Stimulated activated CD8-positive, alpha-beta memory T cell treated with anti-CD3 and anti-CD28 coated beads, Interleukin-12 subunit alpha, Interleukin-12 subunit beta, amount 100 ng/mL, for 24 hours (primary cell): Measurements from ENCODE around the gene GCG.

Source experiments
- DNase-seq: peaks from one replicate; pipeline ENCODE4 v3.0.0-alpha.2; 2020; ENCODE audit errors: extremely low read depth

GCG gene

DNA sequence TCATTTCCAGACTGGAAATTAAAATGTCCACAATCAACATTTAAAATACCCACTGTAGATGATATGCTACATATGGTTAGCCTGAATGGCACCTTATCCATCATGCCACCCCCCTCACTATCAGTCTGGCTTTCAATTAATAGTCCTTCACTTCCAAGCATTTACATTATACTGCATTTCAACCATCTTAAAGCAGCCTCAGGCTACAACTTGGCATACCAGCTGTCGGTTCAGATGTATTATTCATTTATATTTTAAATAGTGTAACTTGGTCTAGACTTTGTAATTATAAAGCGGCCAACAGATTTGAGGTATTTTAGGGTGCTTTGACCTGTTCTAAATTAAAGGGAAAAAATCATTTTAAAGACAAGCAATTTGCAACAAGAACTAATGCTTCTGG lies 2.6 kb downstream of the GCG start:
- no peak for DNase-seq

DNA sequence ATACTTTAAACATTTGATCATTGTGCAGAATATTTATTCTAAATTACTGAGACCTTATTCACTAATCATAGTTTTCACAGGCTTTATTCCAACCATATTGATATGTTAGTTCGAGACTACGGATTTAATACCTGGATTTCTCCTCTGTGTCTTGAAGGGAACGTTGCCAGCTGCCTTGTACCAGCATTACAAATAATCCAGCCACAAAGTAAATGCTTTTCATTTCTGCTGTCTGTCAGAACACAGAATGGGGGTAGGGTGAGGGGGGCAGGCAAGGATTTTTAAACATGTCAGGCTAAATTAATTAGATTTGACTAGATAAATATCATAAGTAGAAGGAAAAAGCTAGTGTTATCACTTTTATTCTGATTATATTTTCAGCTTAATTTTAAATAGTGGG lies 3.1 kb downstream of the GCG start:
- DNase-seq, result no peak

DNA sequence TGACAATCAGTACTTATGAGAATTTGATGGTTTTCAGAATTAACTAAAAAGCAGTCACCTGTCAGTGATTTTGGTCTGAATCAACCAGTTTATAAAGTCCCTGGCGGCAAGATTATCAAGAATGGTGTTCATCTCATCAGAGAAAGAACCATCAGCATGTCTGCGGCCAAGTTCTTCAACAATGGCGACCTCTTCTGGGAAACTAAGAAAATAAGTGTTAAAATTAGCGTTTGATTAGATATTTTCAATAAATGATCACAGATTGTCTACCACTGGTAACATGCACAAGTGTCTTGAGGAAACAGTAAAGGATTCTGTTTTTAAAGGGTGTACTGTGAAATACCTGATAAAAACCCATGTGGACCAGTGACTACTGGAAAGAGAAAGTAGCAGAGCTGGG lies 8.1 kb downstream of the GCG start:
- DNase-seq, result no peak

DNA sequence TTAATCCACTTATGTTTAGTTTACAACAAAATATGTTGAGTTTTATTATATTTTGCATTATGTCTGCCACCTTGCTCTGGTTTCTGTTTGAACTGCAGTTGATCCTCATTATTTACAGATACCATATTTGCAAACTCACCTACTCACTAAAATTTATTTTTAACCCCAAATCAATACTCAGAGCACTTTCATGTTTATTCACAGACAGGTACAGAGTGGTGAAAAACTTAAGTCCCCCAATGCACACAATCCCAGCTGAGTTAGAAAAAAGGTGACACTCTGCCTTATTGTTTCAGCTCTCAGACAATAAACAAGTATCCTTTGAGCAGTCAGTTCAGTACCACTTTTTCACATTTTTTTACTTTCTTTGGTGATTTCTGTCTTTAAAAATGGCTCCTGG lies 13.7 kb downstream of the GCG start:
- no peak for DNase-seq

DNA sequence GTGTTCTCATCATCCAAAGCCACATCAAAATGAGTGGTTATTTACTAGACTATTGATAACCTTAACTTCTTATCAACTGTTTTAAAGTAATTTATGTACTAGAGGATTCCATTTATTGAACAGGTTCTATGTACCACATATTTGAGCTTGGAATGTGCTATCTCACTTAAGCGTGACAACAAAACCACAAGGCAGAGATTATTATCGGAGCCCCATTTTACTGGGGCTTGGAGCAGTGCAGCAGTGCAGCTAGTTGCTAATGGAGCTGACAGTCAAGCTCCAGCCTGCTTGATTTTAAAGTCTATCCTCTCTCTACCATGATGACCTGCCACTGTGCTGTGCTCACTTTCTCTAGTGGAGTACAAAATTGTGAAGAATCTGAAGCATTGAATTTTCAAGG lies 24.6 kb downstream of the GCG start:
- no peak for DNase-seq

DNA sequence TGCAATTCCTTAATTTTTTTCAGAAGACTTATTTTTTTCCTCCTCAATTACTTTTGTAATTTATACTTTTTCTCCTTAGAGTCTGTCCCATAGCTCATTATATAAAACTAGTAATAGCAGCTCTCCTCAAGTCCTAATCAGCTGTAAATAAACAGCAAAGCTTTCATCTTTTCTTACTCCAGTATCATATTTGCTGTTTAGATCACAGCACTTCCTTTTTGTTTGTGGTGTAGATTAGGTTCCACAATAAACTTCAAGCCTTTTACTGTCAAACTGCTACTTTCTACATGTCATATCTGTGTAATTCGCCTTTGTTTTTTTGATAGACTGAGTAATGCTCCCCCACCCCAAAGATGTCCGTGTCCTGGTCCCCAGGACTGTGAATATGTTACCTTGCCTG lies 25.5 kb downstream of the GCG start:
- DNase-seq, result no peak

DNA sequence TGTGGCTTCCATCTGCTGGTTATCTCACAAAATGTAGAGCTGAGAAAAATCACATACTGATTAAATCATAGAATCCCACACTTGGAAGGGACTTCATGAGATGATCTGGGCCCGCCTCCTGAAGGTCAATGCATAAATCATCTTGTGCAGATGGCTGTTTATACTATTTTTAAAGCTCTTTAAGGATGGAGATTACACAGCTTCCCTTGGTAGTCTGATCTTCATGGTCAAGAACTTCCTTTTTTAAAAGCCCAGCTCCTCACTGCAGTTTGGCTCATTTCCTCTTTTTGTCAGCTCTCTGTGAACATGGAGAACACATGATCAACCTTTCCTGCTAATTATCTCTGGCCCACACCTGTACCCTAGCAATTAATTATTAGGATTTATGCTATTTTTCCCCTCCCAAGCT lies 25.9 kb downstream of the GCG start:
- no peak for DNase-seq

DNA sequence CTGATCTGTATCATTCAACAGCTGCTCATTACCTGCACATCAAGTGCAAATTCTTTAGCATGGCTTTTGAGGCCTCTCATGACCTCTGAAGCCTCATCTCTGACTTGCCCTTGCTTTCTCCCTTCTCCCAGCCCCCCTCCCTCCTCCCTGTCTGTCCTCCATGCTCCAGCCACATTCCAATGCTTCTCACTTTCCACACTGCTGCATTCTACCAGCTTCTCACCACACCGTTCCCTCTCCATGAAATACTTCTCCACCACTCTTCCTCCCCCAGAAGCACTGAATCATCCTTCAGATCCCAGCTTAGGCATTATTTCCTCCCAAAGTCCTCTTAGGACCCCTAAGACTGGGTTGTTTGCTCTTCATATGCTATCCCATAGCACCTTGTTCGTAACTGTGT lies 26.9 kb downstream of the GCG start:
- no peak for DNase-seq

DNA sequence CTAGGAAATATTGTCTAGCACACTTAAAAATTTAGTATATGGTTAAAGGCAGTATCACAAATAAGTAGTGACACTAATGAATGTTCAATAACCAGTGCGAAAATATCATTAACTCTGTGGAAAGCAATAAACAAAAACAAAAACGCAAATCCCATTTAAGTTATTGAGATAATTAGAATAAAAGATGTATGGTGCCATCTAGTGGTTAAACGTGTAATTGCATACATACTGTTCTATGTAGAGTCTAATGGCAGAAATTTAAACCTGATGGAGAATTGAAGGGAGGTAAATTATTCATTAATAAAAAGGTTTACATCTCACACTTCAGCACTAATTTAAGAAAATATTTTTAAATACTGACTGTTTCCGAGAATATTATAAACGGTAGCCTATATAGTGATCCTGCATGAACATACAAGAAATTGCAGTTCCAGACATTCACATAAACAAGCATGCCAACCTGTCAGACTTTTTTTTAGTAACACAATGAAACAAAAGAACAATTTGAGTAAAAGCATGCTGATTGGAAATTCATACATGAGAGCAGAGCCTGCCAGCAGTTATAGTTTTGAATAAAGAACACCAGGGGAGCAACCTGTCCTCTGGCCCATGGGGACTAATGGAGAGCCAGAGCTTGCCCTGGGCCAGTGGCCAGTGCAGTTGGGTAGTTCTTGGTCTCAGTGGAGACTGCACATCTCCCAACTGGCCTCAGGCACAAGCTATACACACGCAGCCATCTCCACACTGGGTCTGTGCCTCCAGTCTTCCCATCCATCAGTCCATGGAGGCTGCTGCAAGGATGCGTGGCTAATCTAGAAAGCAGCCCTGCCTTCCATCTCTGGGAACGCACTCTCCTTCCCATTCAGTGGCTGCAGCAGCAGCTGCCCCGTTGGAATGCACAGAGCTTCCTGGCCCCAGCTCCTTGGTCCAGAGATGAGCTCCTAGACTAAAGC lies 28.0 kb downstream of the GCG start:
- no peak for DNase-seq

DNA sequence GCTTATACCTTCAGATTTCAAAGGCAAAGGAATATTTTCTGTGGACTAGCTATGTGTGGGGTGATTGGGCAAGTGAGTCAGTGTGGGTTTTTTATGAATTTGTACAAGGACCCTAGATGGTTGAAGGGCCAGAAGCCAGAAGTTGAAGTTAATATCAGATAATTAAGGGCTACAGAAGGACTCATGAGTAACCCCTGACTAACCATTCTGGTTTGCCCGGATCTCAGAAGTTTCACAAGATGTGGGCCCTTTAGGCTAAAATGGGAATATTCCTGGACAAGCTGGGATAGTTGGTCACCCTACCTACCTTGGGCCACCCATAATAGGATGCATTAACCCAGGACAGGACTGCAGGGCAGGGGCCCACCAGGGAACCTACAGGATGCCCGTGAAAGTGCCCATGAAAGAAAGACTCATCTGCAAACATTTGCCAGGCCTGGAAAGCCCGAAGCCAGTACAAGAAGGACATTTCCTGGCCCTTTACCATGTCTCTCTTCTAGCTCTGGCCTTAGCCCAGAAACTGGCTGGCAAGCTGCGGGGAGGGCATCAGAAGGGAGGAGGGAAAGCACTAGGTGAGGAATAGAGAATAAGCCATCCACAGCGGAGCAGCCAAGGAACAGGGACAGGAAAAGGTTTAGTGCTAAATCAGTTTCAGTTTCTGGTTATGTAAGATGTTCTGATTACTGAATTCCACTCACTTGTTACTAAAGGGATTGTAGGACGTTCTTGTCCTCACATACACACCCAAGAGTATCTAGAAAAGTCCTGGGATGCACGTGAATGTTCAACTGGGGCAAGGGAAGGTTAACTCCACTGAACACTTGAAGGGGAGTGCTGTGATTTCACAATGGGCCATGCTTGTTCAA lies 33.6 kb downstream of the GCG start:
- DNase-seq, result no peak

DNA sequence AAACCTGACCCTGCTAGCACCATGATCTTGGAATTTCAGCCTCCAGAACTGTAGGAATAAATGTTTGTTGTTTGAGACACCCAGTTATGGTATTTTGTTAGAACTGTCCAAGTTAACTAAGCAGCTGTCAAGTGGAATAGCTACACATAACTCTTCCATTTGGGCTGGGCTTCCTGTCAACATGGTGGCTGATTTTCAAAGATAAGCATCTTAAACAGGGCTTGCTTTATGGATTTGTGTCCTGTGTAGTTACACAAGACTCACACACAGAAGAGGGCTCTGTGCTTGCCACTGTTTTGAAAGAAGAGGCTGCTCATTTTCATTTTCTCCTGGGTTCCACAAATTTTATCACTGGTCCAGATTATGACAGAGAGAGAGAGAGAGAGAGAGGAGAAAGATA lies 35.7 kb downstream of the GCG start:
- DNase-seq, result no peak

DNA sequence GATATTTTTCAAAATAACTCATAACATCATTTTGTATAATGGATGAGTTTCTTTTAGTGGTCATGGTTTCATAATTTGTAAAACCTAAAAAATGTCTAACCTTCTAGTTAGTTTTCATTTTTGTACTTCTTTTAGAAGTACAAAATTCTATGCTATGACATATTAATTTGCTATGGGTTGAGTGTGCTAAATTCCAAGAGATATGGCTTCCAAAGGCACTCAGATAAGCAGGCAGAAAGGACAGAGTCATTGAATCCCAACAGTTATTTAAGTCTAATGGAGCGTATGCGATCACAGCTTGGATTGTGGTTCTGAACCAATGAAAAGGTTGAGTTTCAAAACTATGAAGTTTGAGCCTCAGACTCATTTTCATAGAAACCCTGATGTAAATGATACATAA lies 37.0 kb downstream of the GCG start:
- no peak for DNase-seq

DNA sequence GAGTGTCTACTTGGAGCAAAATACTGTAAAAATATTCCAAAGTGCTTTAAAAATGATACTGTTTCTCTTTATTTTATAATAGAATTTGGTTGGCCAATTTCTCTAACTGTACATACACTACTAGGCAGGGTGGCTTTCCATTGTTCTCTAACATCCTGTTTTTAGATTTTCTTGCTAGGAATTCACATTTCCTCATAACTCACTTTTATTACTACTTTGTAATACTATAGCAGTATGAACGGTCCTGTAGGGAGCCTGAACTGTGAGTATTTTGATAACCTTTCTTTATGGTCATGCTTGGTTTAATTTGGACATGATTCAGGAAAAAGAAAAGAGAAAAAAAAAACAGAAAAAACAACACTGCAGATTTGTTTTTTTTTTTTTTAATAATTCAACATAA lies 37.8 kb downstream of the GCG start:
- DNase-seq, result no peak

DNA sequence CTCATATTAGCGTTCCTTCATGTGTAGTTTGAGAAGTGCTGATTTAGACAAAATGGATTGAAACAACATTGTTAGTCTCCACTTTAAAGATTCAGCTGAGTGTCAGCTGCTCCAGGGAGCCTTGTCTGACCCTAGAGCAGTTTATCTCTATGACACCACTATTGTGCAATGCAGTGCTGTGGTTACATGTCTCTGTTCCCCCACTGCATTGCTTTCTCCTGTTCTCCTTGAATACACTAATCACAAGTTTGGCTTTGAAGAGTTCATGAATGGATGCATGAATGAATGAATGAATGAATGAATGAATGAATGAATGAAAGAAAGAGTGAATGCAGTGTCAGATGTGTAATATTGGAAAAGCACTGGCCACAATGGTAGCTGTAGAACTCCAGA lies 38.3 kb downstream of the GCG start:
- no peak for DNase-seq

DNA sequence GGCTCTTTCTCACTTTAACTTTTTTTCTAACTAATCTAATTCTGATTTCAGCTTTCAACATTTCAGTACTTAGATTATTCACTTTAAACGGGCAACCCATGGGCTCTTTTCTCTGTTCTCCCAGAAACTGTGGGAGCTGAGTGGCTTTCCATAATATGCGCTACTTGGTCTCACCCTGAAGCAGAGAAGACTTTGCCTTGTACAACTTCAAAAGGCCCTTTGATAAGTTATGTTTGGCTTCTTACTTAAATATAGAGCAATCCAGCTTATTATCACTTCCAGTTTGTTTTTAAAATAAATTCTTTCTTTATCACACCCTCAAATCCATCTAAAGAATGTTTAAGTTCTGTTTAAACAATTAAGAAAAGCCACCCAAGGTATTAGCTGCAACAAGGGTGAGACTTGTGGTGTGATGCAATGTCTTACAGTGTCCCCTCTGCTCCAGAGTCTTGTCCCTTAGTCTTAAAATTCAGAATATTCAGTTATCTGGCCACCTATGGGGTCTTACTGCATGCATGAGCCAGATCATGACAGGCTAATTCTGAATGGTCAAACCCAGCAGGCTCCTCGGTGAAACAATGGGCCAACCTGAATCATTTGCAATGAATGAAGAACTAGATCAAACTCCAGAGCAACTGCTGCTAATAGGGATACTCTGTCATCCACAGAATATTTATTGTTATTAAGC lies 38.8 kb downstream of the GCG start:
- no peak for DNase-seq

DNA sequence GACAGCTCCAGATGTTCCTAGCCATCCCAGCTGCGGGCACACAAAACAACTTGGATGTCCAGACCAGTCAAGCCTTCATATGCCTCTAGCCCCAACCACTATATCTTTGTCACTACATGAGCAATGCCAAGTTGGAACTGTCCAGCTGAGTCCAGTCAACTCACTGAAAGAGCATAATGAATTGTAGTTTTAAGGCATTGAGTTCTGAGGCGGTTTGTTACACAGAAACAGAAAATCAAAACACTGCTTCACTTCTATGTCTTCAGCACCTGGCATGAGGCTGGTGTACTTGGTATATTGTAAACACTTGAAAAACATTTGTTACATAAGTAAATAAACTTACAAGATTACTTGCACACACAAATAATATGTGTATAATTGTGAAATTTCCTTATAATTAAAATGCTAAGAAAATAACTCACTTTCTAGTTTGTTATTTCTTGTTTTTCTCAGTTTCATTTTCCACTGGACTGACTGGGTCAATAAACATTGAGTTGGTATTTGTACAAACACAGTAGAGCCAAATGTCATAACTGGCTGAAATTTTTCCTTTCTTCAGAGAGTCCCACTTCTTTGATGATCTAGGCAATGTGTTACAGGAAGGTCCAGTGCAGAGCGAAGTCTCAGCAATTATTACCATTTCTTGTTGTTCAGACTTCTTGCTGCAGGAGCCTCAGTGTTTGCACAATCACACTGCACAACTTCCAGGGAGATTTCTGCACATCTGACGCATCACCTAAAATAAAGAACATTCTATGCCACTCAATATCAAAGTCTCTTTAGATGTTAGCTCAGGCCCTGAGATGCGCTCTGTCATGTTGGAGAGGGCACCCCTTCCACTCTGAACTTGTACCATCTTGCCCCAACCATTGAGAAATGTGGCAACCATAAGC lies 39.8 kb downstream of the GCG start:
- DNase-seq, result no peak

DNA sequence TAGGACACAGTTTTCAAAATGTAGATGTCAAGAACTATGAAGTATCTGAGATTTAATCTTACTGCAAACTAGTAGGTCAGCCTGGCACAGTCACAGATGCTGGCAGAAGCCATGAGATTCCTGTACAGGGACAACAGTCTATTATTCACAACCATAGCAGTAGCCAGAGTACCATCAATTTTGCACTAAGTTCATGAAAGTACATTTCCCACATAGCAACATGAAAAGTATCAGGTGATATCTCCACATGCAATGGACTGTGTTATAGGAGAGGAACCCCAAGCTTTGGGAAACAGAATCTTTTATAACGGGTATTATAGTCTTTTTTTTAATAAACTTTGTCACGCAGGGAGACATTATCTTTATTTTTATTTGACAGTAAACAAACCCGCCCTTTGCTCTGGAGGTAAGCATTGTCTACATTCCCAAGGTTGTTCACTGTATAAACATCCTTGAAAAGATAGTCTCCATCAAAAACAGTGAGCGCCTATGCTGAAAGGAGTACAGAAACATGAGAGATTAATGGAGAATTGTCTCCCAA lies 44.6 kb downstream of the GCG start:
- DNase-seq, result no peak

DNA sequence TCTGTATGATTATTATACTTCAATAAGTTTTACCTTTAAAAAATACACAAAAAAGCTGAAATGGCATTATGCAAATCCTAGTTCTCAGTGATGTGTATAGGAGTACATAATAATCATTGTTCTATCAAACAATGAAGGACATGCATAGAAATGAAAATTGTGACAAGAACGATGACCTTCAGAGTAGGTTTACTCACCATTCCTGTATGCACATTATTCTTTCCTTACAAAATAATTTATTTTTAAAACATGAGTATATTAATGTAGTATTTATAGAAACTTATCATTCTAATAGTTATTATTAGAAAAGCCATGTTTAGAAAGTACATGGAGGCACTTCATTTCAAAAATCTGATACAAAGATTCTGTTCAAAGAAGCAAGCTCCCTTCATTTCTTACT lies 45.3 kb downstream of the GCG start:
- DNase-seq, result no peak

DNA sequence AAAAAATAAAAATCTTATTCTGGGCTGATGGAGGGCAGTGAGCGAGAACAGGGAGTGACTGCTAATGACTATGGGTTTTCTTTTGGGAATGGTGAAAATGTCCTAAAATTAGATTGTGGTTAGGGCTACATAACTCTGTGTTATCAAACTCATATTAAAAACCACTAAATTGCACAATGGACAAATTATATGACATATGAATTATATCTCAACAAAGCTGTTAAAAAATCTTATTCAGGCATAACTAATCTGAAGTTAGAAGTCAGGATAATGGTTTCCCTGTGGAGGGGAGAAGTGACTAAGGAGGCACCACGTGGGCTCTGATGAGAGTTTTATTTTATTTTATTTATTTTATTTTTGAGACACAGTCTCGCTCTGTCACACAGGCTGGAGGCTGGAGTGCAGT lies 45.9 kb downstream of the GCG start:
- DNase-seq, result no peak

DNA sequence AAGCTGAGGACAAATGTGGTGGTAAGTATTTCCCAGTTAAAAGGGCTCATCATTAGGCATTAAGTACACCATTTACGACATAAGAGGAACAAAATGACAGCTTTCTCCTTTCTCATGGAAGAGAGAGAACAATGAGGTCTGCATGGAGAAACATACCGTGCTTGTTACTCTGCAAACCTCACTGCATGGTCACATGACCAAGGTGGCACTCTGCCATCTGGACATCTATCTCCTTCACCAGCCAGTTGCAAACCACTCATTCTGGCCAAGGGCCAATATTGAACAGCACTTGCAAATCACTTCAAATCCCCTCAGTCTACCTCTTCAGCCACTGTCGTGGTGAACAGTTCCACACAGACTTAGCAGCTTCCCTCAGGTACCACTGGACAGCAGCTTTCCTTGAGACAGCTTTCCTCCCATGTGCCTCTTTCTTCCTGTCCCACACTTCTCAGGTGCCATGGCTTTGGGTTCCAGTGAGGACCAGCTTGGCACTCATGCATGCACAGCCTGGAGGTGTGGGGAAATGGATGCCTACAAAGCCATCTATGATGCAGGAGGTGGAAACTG lies 48.5 kb downstream of the GCG start:
- no peak for DNase-seq

DNA sequence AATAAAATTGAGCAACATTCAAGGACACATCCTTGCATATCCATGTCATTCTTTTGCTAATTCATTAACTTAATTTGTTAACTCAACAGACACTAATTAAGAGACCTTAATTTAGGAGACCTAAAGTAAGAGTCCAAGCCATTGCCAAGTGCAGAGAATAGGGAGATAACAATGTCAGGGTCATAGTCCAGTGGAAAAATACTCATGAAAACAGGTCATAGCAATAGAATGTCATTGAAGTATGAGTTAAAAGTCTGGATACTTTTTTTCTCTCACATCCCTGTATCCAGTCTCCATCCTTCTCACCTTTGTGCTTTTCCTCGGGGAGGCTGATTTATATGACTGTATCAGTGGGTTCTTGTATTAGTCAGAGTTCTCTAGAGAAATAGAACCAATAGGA lies 51.5 kb downstream of the GCG start:
- DNase-seq, result no peak
